Fibroblast of pulmonary artery (primary cell): ENCODE data around the gene RNF208.

Source experiments
- DNase-seq: peaks from one replicate; pipeline ENCODE4 v3.0.0-alpha.2; 2010; ENCODE audit warnings: low read depth
- H3K4me3 ChIP-seq: replicated peaks from 2 replicates; pipeline ENCODE4 v1.5.1; 2011; ENCODE audit warnings: low read depth, mild to moderate bottlenecking, control low read depth, low read length, moderate library complexity
- TF ChIP-seq, protein P1 (sequence below): IDR thresholded peaks from 2 replicates; pipeline ENCODE4 v1.5.1; 2011; ENCODE audit warnings: mild to moderate bottlenecking, control low read depth, low read length, inconsistent platforms; ENCODE audit errors: missing control alignments

RNF208 gene

DNA sequence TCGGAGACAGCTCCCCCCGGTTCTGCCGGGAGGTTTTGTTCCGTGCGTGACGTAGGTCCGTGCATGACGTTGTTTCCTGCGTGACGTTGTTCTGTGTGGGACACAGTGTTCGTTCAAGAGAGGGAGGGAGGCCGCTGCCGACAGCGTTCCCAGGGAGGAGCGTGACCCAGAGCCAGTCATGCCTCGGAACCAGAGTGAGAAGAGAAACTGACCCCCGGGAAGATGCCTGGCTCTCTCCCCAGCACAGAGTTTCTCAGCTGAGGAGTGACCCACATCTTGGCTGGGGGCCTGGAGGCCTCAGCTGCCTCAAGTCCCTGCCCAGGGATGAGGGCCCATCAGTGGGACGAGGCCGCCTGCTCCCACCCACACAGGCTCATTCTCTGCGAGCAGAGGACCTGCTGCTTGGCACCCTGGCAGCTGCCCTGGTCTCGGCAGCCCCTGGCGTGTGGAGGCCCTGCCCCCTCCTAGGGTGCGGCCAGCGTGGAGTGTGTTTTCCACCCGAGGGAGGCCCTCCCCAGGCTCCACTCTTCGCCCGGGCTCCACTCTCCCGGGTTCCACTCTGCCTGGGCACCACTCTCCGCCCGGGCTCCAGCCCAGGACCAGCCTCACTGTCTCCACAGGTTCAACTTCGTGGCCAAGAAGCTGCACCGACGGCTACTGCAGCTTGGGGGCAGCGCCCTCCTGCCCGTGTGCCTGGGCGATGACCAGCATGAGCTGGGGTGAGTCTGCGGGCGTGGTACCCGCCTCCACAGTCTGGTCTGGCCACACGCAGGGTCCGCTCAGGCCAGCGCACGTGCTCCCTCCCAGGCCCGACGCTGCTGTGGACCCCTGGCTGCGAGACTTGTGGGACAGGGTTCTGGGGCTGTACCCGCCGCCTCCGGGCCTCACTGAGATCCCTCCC is 8.6 kb downstream of the RNF208 start:
- no peak for DNase-seq
- H3K4me3 ChIP-seq = no peak overlapping the region
- TF ChIP-seq, protein P1, sequence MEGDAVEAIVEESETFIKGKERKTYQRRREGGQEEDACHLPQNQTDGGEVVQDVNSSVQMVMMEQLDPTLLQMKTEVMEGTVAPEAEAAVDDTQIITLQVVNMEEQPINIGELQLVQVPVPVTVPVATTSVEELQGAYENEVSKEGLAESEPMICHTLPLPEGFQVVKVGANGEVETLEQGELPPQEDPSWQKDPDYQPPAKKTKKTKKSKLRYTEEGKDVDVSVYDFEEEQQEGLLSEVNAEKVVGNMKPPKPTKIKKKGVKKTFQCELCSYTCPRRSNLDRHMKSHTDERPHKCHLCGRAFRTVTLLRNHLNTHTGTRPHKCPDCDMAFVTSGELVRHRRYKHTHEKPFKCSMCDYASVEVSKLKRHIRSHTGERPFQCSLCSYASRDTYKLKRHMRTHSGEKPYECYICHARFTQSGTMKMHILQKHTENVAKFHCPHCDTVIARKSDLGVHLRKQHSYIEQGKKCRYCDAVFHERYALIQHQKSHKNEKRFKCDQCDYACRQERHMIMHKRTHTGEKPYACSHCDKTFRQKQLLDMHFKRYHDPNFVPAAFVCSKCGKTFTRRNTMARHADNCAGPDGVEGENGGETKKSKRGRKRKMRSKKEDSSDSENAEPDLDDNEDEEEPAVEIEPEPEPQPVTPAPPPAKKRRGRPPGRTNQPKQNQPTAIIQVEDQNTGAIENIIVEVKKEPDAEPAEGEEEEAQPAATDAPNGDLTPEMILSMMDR = peak; percentile 10

DNA sequence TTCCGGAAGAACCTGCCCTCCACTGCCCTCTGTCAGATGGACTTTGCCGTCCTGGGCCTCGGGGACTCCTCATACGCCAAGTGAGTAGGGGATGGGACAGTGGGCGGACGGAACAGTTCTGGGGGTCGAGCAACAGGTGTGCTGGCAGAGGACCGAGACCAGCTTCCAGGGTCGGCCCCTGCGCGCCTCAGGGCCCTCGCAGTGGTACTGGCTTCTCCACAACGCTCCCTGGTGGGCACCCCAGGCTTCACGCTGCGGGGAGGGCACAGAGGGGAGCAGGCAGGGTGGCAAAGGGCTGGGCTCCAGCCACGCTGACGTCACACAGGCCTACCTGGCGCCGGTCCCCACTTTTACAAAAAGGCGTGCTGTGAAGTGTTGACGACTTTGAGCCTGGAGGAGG is 9.5 kb downstream of the RNF208 start:
- no peak overlapping the region for H3K4me3 ChIP-seq
- TF ChIP-seq, protein P1 = no peak
- DNase-seq = no peak

DNA sequence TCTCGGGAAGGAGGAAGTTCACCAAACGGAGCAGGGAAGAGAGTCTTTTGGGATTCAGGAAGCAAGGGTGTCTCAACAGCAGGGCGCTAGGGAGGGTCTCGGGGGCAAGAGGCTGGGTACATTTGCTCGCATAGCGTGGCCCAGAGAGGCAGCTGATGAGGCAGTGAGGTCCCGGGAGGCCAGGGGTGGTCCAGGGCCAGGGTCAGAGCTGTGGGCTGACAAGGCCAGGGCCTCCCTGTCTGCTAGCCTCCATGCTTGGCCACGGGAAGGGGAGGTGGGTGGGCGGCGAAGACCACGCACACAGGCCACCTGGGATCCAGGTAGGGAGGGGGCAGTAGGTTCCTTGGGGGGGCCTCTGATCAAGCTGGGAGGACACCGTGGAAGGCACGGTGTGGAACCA is 10.5 kb downstream of the RNF208 start:
- TF ChIP-seq, protein P1 = no peak
- no peak overlapping the region for H3K4me3 ChIP-seq
- no peak for DNase-seq

DNA sequence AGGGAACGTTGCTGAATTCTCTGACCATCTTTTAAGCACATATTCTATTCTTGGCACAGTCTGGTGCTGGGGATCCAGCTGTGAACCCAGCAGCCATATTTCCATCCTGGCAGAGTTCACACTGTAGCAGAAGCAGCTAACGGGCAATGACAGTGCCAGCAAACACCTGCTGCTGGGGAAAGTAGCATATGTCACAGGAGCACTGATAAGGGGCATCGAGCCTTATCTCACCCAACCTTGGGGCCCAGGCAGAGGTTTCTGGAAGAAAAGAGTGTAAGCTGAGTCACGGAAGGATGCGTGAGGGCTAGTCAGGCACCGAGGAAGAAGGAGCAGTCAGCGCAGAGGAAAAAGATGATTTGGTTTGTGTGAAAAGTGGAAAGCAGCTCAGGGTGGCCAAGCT is 15.4 kb downstream of the RNF208 start:
- DNase-seq = no peak
- peak overlapping the region; percentile 91 for H3K4me3 ChIP-seq
- TF ChIP-seq, protein P1 = no peak

DNA sequence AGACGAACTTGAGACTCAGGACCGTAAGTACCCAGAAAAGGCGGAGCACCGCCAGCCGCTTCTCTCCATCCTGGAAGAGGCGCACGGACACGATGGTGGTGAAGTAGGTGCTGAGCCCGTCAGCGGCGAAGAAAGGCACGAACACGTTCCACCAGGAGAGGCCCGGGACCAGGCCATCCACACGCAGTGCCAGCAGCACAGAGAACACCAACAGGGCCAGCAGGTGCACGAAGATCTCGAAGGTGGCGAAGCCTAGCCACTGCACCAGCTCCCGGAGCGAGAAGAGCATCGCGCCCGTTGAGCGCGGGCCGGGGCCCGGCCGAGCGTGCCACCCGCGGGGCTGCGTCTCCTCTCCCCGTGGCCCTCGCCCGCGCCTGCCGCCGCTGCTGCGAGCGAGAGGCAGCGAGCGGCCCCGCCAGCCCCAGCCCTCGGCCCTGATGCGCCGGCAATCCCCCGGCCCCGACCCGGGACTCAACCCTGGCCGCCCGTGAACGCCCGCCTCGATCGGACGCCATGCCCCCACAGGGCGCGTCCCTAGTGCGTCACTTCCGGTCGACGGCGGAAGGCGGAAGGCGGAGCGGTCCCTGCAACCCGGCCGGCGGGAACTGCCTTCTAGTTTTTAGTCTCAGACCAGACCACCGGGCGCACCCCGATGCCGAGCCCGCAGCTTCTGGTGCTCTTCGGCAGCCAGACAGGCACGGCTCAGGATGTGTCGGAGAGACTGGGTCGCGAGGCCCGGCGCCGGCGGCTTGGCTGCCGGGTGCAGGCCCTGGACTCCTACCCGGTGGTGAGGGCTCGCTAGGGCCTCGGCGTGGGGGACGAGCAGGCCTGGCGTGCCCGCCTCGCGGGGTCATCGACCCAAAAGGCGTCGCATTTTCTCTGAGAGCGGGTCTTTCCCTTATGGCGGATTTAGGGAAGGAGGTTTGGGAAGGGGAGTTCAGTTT is 16.6 kb downstream of the RNF208 start, which contains the start of the genes NDOR1 and TMEM203:
Gene NDOR1, plus strand, starts transcription at position 575 of the 944 bp plus-strand sequence. Its CDS starts 78 bp downstream, at position 653.
Gene TMEM203, minus strand, starts transcription at position 523 of the 944 bp plus-strand sequence. Its CDS starts 234 bp downstream, at position 289.
- DNase-seq = peak; percentile 80

DNA sequence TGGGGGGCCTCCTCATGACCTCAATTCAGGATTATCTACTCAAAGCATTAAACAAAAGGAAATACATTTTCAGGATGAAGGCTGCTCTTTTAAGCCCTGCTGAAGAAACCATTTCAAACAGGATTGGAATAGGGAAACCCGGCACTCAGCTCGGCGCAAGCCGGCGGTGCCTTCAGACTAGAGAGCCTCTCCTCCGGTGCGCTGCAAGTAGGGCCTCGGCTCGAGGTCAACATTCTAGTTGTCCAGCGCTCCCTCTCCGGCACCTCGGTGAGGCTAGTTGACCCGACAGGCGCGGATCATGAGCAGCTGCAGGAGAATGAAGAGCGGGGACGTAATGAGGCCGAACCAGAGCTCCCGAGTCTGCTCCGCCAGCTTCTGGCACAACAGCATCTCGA is 17.3 kb downstream of the RNF208 start:
- H3K4me3 ChIP-seq = peak overlapping the region; percentile 91
- TF ChIP-seq, protein P1 = no peak
- DNase-seq = no peak

More for the DNA sequence above, 16.6 kb downstream of the RNF208 start, which contains the start of the genes NDOR1 and TMEM203:
- TF ChIP-seq, protein P1 = no peak
- H3K4me3 ChIP-seq = peak within 1 kb of the TSS; percentile 91
